IPS DF 19.7 (cell line): ENCODE measurements around the gene NECTIN3.

ENCODE experiments used
- DNase-seq: peaks from one replicate; pipeline ENCODE4 v3.0.0-alpha.2; 2013; ENCODE audit warnings: low read depth, low spot score

The NECTIN3 gene

DNA sequence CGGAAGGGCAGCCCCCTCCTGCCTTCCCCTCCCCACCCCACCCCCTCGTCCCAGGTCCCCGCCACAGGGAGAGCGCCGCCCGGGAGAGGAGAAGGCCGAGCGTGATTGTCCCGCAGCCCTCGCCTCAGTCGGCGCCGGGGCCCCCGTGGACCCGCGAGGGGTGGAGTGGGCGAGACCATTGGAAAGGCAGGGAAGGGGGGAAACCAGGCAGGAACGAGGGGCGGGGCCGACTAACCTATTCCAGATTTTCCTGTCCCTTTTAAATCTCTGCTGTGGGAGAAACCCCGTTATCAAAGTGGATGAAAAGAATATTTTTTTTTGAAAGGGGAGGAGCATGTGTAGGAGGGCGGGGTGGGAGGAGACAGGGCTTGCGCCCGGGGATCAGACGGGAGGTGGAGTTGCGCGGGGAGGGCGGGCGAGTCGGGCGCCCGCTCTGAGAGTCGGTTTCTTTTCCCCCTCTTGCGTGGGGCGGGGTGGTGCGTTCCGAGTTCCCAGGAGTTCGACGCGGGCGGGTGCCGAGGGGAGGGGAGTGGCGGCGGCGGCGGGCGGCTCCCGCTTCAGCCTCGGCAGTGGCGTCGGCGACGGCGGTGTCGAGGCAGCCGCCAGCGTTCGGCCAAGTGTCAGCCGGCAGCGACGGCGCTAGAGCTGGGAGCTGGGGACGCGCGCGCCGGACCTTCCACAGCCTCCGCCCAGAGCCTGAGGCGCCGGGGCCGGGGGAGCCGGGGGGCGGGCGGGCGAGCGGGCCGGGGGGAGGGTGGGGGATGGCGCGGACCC lies at the start of gene NECTIN3:
Gene NECTIN3, plus strand, starts transcription at position 560 of the 774 bp plus-strand sequence. Its CDS starts 202 bp downstream, at position 762.
- no peak for DNase-seq

GRCh38 chr3:111027868-111028267 lies 43.7 kb upstream of the NECTIN3 start:
- no peak for DNase-seq

DNA sequence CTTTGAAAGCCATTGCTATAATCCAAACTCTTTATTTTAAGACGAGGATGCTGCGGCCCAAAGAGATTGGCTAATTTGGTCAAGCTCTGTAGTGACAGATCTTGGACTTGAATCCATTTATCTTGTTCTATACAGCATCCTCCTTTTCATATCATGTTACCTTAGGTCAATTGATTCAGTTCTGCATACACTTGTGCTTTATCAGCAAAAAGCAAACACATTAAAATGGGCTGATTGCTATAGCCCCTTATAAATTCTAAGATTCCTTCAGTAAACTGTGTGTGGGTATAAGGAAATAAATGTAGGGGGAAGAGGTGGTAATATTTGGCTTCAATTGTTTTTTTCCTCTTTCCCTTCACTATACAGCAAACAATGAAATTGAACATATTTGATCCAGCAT lies 40.1 kb upstream of the NECTIN3 start:
- no peak for DNase-seq

DNA sequence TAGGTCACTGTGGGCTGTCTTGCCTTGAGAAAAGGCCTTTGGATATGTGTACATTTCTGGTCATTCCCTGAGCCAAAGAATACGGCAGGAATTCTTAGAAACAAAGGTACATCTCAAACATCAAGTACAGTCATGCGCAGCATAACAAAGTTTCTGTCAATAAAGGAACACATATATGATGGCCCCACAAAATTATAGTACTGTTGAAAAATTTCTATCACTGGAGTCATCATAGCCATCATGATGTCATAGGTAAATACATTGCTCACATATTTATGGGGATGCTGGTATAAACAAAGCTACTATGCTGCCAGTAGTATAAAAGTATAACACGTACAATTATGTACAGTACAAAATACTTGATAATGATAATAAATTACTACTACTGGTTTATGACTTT lies 38.9 kb upstream of the NECTIN3 start:
- no peak for DNase-seq

DNA sequence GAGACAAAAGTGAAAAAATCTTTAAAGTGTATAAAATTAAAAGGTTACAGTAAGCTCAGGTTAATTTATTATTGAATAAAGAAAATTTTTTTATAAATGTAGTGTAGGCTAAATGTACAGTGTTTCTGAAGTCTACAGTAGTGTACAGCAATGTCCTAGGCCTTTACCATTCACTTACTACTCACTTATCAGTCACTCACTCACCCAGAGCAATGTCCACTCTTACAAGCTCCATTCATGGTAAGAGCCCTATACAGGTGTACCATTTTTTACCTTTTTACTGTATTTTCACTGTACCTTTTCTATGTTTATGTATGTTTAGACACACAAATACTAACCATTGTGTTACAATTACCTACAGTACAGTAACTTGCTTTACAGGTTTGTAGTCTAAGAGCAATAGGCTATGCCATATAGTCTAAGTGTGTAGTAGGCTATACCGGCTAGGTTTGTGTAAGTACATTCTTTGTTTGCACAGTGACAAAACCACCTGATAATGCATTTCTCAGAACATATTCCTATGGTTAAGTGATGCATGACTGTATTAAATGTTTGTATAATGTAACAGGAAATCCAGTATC lies 38.1 kb upstream of the NECTIN3 start:
- no peak for DNase-seq

- no peak for DNase-seq
These were observed 36.3 kb upstream of the NECTIN3 start for GRCh38 chr3:111035316-111035715.

GRCh38 chr3:111035902-111036301 lies 35.7 kb upstream of the NECTIN3 start:
- DNase-seq: no peak

DNA sequence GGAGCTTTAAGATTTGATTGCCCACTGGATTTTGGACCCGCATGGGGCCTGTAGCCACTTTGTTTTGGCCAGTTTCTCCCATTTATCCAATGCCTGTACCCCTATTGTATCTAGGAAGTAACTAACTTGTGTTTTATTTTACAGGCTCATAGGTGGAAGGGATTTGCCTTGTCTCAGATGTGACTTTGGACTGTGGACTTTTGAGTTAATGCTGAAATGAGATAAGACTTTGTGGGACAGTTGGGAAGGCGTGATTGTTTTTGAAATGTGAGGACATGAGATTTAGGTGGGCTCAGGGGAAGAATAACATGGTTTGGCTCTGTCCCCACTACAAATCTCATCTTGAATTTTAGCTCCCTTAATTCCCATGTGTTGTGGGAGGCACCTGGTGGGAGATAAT lies 30.7 kb upstream of the NECTIN3 start:
- no peak for DNase-seq

DNA sequence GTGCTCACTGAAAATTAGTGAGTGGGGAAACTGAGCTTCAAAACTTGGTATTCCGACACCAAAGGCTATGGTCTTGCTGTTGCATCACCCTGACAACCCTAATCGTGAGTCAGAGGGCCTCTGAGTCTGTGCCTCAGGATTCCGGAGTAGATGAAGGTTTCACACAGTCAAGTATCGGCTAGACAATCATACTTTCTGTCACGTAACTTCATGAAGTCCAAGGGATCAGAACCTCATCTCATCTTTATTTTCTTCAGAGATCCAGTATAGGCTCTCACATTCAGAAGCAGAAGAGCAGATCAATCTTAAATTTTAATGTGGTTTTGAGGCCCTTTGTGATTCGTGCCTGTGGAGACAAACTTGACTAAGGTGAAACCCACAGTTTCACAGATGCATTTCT lies 26.1 kb upstream of the NECTIN3 start:
- DNase-seq: no peak

GRCh38 chr3:111047042-111047441 lies 24.6 kb upstream of the NECTIN3 start:
- peak; percentile 20 for DNase-seq

DNA sequence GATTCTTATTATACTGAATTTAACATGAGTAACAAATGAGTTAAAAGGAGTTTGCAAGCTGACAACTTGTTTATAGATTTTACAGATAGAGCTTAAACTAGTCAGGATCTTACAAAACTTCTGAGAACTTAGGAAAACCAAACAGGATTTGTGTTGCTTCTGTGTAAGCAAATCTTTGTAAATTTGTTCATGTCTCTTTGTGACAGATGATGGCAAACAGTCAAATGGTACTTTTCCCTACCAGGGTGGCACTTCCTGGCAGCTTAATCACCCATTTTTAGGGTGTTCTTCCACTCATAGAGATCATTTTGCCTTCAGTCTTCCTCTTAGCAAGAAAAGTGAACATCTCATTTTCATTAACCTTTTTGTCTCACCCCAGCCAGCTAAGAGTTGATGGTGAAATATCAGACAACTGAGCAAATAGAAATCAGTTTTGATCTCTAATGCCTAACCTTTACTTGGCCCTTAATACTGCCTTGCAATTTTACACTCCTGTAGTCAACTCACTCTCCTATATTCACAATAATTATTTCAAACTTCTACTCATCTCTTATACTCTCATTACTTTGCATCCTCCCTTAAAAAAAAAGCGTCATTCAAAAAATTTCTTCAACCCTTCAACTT lies 23.7 kb upstream of the NECTIN3 start:
- DNase-seq: no peak

GRCh38 chr3:111051354-111051753 lies 20.3 kb upstream of the NECTIN3 start:
- no peak for DNase-seq

DNA sequence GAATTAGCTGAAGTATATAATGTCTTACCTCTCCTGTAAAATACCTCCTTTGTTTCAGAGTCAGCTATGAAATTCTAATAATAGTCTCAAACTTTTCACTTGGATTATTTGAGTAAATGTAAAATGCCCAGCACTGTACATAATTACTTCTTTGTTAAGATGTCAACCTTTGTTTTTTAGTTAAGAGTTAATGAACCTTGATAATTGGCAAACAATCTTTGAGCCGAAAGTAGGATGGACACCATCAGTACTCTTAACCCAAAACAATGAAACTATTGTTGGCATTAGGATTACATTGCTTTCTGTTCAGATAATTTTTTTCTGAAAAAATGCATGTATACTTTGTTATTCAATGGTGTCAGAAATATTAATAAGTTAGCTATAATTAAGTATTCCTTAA lies 3.0 kb upstream of the NECTIN3 start:
- DNase-seq: no peak

DNA sequence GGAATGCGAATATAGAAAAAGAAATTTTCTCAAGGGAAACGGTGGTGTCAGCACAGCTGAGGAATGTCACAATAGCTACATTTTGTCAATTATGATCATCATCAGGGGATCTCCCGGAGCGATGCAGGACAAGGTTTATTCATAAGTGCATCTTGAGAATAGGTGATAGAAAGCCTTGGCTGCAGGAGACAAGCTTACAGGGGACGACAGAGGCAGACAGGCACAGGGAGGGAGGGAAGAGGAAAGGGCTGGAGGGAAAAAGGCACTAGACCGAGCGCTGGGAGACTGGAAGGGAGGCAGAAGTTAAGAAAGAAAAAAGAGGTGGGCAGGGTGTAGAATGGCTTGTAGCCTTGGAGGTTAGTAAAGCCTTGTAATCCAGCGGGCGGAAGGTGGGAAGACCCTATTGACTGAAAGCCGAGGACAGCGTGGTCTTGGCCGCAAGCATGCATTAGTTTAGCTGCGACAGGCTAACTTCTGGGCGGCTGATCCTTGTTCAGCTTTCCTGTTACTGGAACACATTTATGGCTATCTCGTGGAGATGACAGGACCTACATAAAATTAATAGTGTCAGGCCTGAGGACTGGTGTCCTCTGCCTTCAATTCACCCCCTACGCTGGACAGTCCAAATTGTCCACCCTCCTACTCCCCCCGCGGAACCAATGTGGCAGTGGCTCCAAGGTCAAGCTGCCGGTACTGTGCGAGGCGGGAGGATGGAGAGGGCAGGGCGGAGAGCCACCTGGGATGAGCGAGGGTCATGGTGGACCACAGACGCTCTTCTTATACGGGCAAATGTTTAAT lies 1.4 kb upstream of the NECTIN3 start:
- DNase-seq: no peak

- no peak for DNase-seq
These were observed 802 bp upstream of the NECTIN3 start for GRCh38 chr3:111070772-111071256.

DNA sequence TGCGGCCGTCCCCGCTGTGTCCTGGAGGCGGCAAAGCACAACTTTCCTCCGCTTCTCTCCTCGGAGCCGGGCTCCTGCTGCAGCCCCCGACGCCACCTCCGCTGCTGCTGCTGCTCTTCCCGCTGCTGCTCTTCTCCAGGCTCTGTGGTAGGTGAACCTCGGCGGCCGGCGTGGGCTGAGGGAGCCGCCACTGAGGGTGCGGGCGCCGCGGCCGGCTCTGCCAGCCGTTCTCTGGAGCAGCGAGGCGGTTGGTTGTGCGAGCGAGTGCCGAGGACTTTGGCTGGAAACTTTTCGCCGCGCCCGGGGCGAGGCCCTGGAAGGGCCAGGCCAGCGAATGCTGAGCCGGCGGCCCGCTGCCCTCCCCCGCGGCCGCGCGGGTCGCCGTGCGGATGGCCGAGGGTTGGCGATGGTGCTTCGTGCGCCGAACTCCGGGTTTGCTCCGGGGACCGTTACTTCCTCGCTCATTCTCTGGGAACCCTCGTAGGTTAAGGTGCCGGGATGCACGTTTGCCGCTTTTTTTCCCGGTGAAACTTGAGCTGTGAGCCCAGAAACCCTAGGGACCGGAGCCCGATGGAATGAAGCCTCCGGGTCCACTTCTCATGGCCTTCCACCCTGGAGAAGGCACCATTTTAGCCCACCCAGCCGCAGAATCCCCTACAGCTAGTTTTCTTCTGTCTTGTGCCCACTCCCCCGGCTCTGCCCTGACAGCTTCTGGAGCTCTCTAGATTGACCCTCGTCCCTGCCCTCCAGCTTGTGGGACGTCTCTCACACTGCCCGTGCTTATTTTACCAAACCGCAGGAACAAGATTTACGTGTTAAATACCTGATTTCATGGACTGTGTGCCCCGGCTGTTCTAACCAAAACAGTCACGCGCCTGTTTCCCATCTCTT lies 660 bp downstream of the NECTIN3 start:
- DNase-seq: no peak

- no peak for DNase-seq
These were observed 1.6 kb downstream of the NECTIN3 start for GRCh38 chr3:111073218-111073617.

- DNase-seq: no peak
These were observed 5.1 kb downstream of the NECTIN3 start for GRCh38 chr3:111076732-111077131.

GRCh38 chr3:111077369-111077768 lies 5.8 kb downstream of the NECTIN3 start:
- no peak for DNase-seq

- no peak for DNase-seq
These were observed 8.8 kb downstream of the NECTIN3 start for GRCh38 chr3:111080413-111080812.

GRCh38 chr3:111081008-111081545 lies 9.5 kb downstream of the NECTIN3 start:
- DNase-seq: no peak
